ENCODE results near the gene CPM. TPM values are rescaled to one million over a fixed set of nuclear protein-coding genes. Genes with fewer than 3 reads are reported as not detected.

CPM gene
- total RNA-seq, 1 experiment from 2014 or later = 0.96 TPM

DNA sequence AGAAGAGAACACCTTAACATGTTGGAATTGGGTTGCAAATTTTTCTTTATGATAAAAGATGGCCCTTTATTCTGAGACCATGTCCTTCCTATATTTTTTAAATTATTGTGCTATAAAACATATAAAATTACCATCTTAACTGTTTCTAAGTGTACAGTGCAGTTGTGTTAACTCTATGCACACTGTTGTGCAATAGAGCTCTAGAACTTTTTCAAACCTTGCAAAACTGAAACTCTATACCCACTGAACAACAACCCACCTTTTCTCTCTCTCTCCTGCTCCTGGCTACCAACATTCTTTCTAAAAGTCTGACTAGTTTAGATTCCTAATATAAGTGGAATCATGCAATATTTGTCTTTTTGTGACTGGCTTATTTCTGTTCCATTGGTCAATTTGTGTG is 7.8 kb upstream of the CPM start (continued):
- TF ChIP-seq, protein P1, sequence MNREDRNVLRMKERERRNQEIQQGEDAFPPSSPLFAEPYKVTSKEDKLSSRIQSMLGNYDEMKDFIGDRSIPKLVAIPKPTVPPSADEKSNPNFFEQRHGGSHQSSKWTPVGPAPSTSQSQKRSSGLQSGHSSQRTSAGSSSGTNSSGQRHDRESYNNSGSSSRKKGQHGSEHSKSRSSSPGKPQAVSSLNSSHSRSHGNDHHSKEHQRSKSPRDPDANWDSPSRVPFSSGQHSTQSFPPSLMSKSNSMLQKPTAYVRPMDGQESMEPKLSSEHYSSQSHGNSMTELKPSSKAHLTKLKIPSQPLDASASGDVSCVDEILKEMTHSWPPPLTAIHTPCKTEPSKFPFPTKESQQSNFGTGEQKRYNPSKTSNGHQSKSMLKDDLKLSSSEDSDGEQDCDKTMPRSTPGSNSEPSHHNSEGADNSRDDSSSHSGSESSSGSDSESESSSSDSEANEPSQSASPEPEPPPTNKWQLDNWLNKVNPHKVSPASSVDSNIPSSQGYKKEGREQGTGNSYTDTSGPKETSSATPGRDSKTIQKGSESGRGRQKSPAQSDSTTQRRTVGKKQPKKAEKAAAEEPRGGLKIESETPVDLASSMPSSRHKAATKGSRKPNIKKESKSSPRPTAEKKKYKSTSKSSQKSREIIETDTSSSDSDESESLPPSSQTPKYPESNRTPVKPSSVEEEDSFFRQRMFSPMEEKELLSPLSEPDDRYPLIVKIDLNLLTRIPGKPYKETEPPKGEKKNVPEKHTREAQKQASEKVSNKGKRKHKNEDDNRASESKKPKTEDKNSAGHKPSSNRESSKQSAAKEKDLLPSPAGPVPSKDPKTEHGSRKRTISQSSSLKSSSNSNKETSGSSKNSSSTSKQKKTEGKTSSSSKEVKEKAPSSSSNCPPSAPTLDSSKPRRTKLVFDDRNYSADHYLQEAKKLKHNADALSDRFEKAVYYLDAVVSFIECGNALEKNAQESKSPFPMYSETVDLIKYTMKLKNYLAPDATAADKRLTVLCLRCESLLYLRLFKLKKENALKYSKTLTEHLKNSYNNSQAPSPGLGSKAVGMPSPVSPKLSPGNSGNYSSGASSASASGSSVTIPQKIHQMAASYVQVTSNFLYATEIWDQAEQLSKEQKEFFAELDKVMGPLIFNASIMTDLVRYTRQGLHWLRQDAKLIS (CRISPR knock-in tag; IDR thresholded peaks at IDR 0.05; ENCODE audit: borderline replicate concordance) = no peak
- TF ChIP-seq ESRRA (CRISPR knock-in tag; IDR thresholded peaks at IDR 0.05; ENCODE audit: borderline replicate concordance) (no peak), E2F5 (CRISPR knock-in tag; IDR thresholded peaks at IDR 0.05) (no peak), MYBL2 (CRISPR knock-in tag; IDR thresholded peaks at IDR 0.05) (no peak), NR3C1 (CRISPR knock-in tag; conservative IDR thresholded peaks at IDR 0.05; ENCODE audit: low read depth) (no peak), SP1 (CRISPR knock-in tag; conservative IDR thresholded peaks at IDR 0.05) (no peak), TEAD4 (CRISPR knock-in tag; IDR thresholded peaks at IDR 0.05) (no peak), RORB (CRISPR knock-in tag; IDR thresholded peaks at IDR 0.05) (no peak), OVOL2 (CRISPR knock-in tag; IDR thresholded peaks at IDR 0.05; ENCODE audit: borderline replicate concordance) (no peak)
- TF ChIP-seq, protein P2, sequence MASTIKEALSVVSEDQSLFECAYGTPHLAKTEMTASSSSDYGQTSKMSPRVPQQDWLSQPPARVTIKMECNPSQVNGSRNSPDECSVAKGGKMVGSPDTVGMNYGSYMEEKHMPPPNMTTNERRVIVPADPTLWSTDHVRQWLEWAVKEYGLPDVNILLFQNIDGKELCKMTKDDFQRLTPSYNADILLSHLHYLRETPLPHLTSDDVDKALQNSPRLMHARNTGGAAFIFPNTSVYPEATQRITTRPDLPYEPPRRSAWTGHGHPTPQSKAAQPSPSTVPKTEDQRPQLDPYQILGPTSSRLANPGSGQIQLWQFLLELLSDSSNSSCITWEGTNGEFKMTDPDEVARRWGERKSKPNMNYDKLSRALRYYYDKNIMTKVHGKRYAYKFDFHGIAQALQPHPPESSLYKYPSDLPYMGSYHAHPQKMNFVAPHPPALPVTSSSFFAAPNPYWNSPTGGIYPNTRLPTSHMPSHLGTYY (CRISPR knock-in tag; IDR thresholded peaks at IDR 0.05) = no peak
- TF ChIP-seq, protein P3, sequence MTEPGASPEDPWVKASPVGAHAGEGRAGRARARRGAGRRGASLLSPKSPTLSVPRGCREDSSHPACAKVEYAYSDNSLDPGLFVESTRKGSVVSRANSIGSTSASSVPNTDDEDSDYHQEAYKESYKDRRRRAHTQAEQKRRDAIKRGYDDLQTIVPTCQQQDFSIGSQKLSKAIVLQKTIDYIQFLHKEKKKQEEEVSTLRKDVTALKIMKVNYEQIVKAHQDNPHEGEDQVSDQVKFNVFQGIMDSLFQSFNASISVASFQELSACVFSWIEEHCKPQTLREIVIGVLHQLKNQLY (CRISPR knock-in tag; IDR thresholded peaks at IDR 0.05) = no peak

DNA sequence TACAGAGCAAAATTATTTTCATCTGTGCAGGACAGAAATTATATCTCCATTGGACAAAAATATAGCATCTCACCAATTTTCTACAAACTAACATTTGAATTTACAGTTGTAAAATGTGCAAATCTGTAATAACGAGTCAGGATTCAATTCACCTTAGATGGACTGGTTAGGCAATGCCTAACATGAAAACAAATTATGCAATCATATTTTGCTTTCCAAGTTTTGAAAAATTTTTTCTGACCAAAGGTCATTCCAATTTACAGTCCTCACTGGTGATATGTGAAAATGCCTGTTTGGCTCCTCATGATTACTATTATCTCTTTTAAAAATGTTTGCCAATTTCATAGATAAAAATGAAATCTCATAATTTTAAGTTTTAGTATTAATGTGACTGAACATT is 6.5 kb upstream of the CPM start:
- Mint-ChIP-seq H3K9me3 (no peaks in the 10 kb centered on the region), H3K4me3 (no peak overlapping the region), H3K4me1 (peaks cover 4% of the 10 kb centered on the region; the same call in 1 of the 2 replicates), H3K27me3 (ENCODE audit: low read depth) (peaks cover 18% of the 10 kb centered on the region), H3K36me3 (no peaks in the 10 kb centered on the region), H3K27ac (no peak overlapping the region)
- ChIA-PET POLR2A (interaction anchor here (0.6 kb wide), 1 partner anchor 10 kb away, joined by 4 read pairs; no protein-coding TSS in a partner anchor), CTCF (no interaction called here)
- DNase-seq (ENCODE audit: low spot score) (no peak), ATAC-seq (no peak)
- TF ChIP-seq NFE2L1 (CRISPR knock-in tag; IDR thresholded peaks at IDR 0.05) = no peak
- TF ChIP-seq RELA (CRISPR knock-in tag; IDR thresholded peaks at IDR 0.05; ENCODE audit: borderline replicate concordance) = no peak
- no peak for TF ChIP-seq TCF7 (CRISPR knock-in tag; IDR thresholded peaks at IDR 0.05; ENCODE audit: low read depth)
- TF ChIP-seq JUN (CRISPR knock-in tag; IDR thresholded peaks at IDR 0.05) = no peak
- no peak for TF ChIP-seq NR1H2 (CRISPR knock-in tag; IDR thresholded peaks at IDR 0.05)
- TF ChIP-seq, protein P4, sequence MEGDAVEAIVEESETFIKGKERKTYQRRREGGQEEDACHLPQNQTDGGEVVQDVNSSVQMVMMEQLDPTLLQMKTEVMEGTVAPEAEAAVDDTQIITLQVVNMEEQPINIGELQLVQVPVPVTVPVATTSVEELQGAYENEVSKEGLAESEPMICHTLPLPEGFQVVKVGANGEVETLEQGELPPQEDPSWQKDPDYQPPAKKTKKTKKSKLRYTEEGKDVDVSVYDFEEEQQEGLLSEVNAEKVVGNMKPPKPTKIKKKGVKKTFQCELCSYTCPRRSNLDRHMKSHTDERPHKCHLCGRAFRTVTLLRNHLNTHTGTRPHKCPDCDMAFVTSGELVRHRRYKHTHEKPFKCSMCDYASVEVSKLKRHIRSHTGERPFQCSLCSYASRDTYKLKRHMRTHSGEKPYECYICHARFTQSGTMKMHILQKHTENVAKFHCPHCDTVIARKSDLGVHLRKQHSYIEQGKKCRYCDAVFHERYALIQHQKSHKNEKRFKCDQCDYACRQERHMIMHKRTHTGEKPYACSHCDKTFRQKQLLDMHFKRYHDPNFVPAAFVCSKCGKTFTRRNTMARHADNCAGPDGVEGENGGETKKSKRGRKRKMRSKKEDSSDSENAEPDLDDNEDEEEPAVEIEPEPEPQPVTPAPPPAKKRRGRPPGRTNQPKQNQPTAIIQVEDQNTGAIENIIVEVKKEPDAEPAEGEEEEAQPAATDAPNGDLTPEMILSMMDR (IDR thresholded peaks at IDR 0.05) = no peak
- TF ChIP-seq SMAD3 (CRISPR knock-in tag; IDR thresholded peaks at IDR 0.05; ENCODE audit: borderline replicate concordance) = no peak
- no peak for TF ChIP-seq FOXP4 (CRISPR knock-in tag; IDR thresholded peaks at IDR 0.05)

Measured in WTC11 (cell line).